Neural progenitor cell (in vitro differentiated cells): ENCODE measurements around the gene ZNF69.

Experiments used
- CTCF ChIP-seq: fragments of 200-600 bp; sonication (generic); IDR thresholded peaks from 2 replicates; pipeline ENCODE4 v1.5.1; 2017; ENCODE audit warnings: antibody characterized with exemption, mild to moderate bottlenecking
- EZH2 ChIP-seq: fragments of 200-600 bp; sonication (generic); IDR thresholded peaks from 2 replicates; pipeline ENCODE4 v1.6.1; 2017; ENCODE audit warnings: antibody characterized with exemption, mild to moderate bottlenecking, moderate library complexity

- TF ChIP-seq EZH2 (no peak), CTCF (no peak)
These were observed 26.9 kb upstream of the ZNF69 start for GRCh38 chr19:11860721-11861120.
